Inferior parietal cortex (tissue), 1 donor: ENCODE data around the gene ZNHIT2.
"Not testable (repeated sequence)": the region's sequence is repeated elsewhere in the genome, so short reads cannot be mapped to it uniquely, and the experiment has no call there.

Source experiments
- DNase-seq: peaks from one replicate; pipeline ENCODE4 v3.0.0-alpha.2; 2016; ENCODE audit errors: extremely low spot score

The ZNHIT2 gene

DNA sequence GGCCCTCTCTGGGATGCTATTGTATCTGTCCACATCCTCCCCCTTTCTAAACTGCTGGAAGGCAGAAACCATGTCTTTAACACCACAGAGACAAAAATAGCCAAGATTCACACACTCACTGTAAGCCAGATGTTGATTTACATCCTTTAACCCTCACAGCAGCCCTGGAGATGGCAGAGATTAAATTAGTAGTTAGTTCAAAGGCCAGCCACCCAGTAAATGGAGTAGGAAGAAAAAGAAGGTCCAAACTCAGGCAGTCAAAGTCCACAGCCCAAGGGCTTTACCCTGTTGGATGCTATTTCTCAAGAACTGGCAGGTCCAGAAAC, 2.1 kb upstream of the ZNHIT2 start:
- no peak for DNase-seq

DNA sequence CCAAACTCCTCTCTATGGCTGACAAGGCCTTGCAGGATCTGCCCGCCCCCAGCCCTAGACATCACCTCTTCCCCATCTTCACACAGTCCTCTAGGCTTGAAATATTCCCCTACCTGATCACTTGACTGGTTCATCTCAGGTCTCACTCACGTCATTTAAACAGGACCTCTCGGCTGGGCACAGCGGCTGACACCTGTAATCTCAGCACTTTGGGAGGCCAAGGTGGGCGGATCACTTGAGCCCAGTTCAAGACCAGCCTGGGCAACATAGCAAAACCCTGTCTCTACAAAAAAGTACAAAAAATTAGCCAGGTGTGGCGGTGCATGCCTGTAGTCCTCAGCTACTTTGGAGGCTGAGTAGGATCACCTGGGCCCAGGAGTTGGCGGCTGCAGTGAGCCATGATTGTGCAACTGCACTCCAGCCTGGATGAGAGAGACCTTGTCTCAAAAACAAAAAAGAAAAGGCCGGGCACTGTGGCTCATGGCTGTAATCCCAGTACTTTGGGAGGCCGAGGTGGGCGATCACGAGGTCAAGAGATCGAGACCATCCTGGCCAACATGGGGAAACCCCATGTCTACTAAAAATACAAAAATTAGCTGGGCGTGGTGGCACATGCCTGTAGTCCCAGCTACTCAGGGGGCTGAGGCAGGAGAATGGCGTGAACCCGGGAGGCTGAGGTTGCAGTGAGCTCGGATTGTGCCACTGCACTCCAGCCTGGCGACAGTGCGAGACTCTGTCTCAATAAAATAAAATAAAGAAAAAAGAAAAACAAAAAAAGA, 1.6 kb upstream of the ZNHIT2 start:
- DNase-seq: not testable (repeated sequence)

DNA sequence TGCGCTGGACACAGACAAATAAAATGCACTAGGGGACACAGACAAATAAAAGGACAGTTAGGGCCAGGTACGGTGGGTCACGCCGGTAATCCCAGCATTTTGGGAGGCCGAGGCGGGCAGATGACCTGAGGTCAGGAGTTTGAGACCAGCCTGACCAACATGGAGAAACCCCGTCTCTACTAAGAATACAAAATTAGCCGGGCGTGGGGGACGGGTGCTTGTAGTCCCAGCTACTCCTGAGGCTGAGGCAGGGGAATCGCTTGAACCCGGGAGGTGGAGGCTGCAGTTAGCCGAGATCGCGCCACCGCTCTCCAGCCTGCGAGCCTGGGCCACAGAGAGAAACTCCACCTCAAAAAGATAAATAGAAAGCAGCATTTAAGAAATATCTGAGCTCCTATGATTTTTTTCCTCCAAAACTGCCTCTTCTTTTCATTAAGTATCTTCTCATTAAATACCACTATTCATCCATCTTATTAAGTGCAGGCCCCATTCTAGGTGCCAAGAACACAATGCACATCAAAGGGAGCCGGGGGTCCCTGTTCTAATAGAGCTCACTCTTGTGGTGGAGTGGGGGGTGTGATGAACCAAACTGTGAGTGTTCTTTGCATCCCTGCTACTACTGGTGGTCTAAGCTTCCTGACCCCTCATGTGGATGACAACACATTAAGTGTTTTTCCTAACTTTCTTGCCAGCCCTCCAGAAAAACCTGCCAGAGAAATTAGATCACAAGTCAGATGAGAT, 766 bp upstream of the ZNHIT2 start:
- DNase-seq: no peak

DNA sequence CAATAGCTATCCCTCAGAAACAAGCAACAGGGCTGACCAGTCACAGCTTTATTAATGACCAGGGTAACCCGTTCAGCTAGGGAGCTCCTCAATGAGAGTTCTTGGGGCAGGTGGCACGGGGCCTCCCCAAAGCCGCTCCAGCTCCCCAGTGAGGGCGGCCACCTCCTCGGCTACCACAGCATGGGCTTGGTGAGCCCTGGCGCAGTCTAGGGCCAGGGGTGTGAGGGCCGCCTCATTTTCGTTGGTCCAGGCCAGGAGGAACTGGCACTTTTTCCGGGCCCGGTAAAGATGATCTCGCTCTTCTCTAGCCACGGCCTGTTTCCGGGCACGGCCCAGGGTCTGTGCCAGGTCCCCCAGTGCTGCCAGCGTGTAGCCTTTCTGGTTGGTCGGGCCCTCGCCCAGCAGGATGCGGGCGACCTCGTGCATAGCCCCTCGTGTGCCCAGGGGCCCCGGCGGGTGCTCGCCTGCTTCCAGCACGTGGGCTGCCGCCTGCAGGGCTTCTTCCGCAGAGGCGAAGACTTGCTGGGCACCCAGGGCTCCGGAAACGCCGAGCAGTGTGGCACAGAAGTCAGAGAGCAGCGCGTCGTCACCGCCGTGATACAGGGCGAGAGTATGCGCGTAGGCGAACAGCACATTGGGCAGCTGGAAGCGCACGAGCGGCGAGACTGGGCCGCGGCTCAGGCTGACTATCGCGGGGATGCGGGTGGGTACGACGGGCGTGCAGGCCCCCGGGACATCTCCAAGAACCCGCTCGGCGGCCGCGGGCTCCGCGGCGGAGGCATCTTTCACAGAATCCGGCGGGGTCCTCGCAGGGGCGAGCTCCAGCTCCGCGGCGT, 913 bp downstream of the ZNHIT2 start:
- no peak for DNase-seq

DNA sequence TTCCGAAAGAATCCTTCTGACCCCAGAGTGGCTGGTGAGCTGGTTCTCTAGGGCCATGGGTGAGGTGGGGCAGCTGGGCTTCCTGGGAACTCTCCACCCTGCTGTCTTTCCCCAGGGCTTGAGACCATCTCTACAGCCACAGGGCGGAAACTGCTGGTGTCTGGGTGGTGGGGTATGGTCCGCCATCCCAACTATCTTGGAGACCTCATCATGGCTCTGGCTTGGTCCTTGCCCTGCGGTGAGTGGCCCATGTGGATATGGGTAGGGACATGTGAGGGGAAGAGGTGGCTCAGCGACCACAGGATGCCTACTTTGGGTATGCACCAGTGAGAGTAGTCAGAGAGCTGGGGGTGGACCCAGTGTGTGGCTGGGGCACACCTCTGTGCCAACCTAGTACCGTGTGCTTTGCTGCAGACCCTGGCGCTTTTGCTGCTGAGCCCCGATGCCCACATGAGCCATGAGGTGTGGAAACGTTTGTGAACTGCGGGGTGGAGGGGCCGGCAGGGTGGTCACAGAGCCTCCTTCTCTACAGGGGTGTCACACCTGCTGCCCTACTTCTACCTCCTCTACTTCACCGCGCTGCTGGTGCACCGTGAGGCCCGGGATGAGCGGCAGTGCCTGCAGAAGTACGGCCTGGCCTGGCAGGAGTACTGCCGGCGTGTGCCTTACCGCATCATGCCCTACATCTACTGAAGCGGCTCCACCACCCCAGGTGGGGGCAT, 2.0 kb downstream of the ZNHIT2 start:
- no peak for DNase-seq

DNA sequence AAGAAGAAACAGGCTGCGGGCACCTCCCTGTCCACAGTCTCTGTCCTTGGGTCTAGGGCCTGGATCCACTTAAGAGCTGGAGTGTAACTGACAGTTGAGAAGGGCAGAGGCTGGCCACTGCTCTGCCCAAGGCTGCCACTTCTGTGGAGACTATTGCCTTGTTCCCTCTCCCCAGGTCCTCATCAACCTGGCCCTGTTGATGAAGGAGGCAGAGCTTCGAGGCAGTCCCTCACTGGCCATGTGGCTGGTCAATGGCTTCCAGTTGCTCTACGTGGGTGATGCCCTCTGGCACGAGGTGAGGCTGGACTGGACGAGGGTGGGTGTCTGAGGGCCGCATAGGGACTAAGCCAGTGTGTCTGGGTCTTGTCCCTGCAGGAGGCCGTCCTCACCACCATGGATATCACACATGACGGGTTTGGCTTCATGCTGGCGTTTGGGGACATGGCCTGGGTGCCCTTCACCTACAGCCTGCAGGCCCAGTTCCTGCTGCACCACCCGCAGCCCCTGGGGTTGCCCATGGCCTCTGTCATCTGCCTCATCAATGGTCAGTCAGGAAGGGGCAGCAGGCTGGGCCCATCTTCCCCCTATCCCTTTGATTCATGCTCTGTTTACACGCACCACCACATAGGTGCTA, 2.8 kb downstream of the ZNHIT2 start:
- DNase-seq: no peak

DNA sequence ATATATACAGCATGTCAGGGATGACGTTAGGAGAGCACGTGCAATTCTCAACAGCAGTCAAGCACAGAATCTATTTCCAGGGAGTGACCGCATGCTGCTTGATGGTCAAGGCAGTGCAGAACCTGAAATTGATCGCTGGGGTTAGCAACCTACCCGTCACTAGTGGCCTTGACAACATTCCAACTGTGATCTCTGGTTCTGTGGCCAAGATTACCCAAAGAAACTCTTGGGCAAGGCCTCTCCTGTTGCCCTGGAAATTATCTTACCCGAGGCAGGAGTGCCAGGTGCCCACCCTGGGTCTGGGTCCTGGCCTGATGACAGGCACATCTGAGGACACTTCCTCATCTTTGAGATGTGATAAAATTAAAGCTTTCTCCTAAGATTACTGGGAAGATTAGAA, 3.7 kb downstream of the ZNHIT2 start:
- no peak for DNase-seq

DNA sequence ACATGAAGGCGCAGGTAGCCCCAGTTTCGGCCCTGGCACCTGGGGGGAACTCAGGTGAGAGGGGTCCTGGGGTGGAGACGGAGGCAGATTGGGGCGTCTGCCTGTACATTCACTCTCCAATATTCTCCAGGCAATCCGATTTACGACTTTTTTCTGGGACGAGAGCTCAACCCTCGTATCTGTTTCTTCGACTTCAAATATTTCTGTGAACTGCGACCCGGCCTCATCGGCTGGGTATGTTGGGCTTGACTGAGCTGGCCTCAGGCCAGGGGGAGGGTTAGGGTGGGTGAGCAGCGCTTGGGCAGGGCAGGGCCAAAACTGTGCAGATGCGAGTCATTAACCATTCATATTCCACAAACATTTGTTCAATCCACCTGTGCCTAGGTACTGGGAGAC, 4.1 kb downstream of the ZNHIT2 start:
- DNase-seq: no peak

DNA sequence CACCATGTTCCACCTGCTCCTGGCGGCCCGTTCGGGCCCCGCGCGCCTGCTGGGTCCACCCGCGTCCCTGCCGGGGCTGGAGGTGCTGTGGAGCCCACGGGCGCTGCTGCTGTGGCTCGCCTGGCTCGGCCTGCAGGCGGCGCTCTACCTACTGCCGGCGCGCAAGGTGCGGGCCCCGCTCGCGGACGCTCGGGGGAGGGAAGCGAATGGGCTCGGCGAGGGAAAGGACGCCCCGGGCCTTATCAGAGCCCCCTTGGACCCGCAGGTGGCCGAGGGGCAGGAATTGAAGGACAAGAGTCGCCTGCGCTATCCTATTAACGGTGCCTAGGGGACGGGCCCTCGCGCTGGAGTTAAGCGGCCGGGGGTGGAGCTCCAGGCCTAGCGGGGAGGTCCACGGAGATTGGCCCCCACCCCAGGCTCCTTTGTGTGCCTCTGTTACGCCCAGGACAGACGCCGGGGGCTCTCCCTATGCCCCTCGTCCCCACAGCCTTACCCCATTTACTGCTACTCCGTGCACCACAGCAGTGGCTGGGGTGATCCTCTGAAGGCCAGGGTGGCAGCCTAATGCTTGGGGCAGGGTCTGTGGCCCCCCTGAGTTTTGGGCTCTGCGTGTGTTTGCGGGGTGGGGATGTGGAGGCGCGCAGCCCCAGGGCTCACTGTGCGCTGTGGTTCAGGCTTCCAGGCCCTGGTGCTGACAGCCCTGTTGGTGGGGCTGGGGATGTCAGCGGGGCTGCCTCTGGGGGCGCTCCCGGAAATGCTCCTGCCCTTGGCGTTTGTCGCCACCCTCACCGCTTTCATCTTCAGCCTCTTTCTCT, 4.7 kb downstream of the ZNHIT2 start:
- no peak for DNase-seq

DNA sequence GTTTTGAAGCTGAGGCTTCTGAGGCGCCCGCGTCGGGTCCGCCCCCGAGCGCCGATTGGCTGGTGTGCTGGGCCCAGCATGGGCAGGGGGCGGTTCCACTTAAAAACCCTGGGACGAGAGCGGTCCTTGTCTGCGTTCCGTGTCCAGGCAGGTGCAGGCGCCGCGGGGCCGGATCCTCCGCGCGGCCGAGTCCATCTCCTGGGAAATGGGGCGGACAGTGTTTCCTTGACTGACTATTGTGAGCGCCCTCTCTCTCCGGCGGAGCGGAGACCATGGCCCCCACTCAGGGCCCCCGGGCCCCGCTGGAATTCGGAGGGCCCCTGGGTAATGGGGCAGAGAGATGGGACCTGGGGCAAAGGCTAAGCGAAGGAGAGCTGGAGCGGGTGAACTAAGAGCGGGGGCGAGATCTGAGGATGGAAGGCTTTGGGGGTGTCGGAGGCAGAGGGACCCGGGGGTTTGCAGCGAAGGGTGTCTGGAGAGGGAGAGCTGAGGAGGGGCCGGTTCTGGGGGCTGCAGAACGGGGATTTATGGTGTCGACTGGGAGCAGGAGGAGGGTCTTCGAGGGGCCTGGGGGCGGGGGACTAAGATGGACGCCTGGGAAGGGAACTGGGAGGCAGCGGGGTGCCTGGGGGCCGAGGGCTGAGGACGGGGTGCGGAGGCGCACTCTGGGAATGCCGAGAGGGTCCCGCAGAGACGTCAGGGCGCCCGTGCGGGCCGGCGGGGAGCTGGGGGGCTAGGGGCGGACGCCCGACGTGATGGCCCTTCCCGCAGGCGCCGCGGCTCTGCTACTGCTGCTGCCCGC, 5.6 kb downstream of the ZNHIT2 start, which contains the start of gene TM7SF2:
Gene TM7SF2 (plus strand): TSS at position 129 of the 802 bp plus-strand sequence. CDS start 144 bp downstream, at position 273.
- DNase-seq: peak; percentile 93

DNA sequence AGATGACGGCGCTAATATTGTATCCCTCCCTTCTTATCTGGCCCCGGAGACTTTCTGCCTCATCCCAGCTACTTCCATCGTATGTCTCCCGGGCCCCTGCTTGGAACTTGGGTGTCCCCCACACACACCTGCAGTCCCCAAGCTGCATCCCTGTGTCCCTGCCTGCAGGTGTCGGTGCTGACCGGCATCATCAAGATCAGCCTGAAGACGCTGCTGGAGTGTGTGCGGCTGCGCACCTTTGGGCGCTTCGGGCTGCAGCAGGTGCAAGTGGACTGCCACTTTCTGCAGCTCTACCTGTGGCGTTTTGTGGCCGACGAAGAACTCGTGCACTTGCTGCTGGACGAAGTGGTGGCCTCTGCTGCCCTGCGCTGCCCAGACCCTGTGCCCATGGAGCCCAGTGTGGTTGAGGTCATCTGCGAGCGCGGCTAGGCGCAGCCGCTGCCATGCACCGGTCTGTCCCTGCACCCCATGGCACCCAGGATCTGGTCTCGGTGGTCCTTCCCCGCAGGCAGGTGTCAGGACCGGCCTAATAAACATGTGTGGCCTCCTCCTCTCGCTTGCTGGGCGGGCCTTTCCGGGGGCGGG, 6.2 kb downstream of the ZNHIT2 start:
- DNase-seq: no peak

DNA sequence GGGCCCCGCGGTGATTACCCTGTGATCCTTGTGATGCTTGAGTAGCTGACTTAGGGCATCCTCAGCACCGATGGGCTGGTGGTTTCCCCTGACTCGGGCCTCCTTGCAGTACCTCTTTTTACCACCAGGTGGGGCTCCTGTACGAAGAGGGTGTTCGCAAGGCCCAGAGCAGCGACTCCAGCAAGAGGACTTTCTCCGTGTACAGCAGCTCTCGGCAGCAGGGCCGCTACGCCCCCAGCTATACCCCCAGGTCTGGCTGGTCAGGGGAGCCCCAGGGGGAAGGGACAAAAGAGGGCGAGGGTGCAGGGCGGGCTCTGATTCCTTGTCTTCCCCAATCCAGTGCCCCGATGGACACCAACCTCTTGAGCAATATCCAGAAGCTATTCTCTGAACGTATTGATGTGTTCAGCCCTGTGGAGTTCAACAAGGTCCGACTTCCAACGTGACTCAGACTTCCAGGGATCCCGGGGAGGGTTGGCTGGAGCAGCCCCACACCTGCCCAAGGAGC, 7.1 kb downstream of the ZNHIT2 start:
- peak; percentile 95 for DNase-seq

DNA sequence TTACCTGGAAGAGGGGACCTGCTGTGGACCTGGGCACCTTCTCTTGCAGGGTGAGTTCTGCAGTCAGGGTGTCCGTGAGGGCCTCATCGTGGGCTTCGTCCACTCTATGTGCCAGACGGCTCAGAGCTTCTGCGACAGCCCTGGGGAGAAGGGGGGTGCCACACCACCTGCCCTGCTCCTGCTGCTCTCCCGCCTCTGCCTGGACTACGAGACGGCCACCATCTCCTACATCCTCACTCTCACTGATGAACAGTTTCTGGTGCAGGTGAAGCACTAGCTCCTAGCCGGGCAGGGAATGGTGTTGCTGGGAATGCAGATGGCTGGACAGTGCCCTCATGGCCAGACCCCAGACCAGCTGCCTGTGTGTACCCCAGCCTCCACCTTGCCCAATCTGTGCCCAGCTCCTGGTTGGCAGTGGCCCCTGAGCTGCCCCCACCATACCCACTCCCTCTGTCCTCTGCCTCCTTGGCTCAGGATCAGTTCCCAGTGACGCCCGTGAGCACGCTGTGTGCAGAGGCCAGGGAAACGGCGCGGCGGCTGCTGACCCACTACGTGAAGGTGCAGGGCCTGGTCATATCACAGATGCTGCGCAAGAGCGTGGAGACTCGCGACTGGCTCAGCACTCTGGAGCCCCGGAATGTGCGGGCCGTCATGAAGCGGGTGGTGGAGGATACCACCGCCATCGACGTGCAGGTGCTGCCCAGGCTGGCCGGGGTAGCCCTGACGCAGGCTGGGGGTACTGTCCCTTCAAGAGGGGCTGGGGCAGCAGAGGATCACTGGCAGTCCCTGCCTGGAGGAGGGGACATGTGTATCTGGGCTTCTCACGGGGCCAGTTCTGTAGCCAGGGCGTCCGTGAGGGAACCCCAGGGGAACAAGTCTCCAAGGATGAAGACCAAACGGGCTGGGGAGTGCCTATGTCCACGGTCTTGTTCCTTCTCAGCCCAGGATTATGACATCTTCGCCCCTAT, 8.0 kb downstream of the ZNHIT2 start:
- DNase-seq: no peak

DNA sequence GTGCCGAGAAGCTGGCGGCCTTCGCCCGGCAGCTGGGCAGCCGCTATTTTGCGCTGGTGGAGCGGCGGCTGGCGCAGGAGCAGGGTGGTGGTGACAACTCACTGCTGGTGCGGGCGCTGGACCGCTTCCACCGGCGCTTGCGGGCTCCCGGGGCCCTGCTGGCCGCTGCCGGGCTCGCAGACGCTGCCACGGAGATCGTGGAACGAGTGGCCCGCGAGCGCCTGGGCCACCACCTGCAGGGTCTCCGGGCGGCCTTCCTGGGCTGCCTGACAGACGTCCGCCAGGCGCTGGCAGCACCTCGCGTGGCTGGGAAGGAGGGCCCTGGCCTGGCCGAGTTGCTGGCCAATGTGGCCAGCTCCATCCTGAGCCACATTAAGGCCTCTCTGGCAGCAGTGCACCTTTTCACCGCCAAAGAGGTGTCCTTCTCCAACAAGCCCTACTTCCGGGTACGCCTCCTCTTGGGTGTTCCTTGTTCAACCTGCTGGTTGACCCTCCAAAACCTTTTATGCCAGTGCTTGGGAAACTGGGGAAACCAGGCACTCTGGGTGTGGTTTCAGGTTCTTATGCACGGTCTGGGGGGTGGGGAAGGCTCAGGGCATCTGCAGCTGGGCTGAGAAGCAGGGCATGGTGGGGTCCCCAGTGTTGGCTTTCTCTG, 8.9 kb downstream of the ZNHIT2 start:
- no peak for DNase-seq

DNA sequence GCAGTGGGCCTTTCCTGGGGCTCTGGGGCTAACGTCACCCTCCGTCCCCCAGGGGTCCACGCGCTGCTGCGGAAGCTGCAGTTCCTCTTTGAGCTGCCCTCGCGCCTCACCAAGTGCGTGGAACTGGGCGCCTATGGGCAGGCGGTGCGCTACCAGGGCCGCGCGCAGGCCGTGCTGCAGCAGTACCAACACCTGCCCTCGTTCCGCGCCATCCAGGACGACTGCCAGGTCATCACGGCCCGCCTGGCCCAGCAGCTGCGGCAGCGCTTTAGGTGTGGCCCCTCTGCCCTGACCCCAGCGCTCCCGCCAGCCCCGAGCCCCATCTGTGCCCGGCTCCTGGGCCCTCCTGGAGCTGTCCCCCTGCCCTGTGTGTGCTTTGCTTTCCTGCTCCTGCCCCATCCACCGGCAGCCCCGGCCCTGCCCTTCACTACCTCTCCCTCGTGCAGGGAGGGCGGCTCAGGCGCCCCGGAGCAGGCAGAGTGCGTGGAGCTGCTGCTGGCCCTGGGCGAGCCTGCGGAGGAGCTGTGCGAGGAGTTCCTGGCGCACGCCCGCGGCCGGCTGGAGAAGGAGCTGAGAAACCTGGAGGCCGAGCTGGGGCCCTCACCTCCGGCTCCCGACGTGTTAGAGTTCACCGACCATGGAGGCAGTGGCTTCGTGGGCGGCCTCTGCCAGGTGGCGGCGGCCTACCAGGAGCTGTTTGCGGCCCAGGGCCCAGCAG, 9.6 kb downstream of the ZNHIT2 start:
- no peak for DNase-seq

DNA sequence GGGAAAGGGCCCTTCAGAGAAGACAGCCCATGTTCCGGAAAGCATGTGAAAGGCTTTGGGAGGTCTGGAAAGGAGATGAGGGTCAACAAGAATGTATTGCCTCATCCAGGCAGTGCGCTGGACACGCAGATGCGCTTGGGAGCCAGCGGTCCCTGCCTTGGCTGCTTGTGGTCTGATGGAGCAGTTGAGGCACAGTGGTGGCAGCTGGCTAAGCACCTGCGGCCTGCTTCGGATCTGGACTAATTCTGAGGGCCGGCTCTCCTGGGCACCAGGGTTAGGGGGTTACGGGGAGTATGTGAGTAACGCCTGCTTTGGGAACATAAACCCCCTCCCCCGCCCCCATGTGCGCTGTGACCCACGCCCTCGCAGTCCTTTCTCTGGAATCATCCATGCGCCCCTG, 10.4 kb downstream of the ZNHIT2 start:
- no peak for DNase-seq

DNA sequence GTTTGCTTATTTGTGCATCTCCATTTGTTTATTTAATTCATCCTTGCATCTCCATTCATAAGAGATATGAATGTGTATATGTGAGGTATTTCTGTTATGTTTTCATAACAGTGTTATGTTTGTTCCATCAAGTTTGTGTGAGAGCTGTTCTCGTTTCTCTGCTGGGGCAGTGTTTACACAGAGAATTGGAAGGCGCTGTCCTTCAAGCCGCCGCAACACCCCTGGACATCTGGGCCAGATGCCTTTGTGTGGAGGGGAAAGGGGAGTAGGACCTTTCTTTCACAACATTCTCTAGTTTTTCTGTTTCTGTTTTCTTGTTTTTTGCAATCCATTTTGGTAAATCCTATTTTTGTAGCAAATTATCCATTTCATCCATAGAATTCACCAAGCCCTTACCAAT, 12.9 kb downstream of the ZNHIT2 start:
- no peak for DNase-seq
